NCI-H748 treated with DMSO at 0.1 percent for 48 hours (cell line): Measurements from ENCODE around the gene ADAM33.

Source experiments
- DNase-seq: peaks from one replicate; lab custom pipeline; 2025; lab: John Stamatoyannopoulos, UW

ADAM33 gene

DNA sequence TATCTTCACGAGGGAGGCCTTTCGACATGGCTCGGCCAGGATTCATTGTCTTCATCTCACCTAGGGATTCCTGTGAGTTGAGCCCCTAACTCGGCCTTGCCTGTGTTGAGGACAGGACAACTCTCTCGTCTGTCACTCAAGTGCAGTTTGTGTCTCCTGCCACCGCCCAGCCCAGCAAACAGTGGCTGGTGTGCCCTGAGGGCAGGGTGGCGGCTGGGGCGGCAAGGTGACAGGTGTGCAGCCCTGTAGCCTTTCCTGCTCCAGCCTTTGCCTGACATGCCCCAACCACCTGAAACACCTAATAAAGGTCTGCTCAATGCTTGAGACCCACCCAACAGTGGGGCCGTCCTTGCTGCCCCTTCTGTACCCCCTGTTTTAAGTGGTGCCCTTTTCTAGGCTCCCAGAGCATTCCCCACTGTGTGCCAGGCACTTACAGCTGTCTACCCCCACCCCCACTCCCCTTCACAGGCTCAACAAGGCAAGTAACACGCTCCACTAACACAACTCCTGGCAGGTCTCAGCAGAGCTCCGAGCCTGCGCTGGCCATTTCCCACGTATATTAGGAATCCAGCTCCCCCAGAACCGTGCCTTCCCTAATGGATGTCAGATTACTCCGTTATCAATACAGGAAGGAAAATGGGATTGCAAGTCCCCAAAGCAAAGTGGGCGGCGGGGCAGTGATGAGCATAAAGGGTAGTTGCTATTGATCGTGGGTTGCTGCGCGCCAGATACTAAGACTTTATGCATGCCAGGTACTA, 36.3 kb downstream of the ADAM33 start:
- DNase-seq: no peak

DNA sequence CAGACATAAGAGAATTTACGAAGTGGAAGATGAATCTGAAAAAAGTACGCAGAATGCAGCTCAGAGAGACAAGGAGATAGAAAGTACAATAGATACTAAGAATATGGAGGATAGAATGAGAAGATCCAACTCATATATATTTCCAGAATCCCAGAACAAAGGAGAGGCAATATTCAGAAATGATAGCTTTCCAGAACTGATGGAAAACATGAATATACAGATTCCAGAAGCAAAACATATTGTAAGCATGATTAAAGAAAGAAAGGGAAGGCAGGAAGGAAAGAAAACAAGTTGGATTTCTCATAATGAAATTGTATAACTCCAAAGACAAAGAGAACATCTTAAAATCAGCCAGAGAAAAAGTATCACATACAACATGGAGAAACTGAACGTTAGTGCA, 41.6 kb downstream of the ADAM33 start:
- DNase-seq: no peak

DNA sequence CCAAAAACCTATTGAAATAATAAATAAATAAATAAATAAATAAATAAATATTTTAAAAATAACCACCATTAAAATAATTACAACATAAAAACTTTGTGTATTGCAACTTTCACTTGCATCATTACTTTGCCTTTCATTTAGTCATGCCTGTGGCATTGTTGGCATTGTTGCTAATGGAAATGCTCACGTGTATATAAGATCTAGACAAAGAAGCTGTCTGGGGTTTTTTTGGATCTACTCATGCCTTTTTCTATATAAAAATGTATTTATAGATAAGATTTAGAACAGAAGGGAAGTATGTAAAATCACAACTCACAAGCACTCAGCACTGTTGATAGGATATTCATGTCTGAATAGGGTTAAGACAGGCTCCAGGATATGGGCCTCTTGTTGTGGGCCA, 46.5 kb downstream of the ADAM33 start:
- no peak for DNase-seq

DNA sequence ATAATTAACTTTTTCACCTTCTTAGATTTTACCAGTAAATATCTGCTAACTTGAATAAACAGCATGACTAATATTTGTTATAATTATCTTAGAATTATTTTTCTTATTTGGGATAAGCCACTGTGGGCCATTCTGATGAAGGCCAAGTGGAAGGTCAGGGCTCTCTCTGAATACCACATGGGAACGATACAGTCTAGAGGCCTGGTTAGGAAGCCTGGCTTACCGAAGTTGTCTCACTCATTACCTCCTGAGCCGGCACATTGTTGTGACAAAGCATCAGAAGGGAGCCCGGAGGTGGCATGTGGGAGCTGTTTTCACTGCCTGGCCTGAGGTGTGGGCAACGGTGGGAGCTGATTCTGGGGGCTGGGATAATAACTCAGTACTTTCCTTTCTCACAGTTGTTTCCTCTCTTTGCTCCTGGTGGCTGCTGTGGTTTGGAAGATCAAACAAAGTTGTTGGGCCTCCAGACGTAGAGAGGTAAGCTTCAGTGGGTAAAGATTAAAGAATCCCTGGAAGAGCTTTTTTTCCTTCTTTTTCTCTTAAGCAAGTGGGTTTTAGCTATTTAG, 47.8 kb downstream of the ADAM33 start:
- no peak for DNase-seq

DNA sequence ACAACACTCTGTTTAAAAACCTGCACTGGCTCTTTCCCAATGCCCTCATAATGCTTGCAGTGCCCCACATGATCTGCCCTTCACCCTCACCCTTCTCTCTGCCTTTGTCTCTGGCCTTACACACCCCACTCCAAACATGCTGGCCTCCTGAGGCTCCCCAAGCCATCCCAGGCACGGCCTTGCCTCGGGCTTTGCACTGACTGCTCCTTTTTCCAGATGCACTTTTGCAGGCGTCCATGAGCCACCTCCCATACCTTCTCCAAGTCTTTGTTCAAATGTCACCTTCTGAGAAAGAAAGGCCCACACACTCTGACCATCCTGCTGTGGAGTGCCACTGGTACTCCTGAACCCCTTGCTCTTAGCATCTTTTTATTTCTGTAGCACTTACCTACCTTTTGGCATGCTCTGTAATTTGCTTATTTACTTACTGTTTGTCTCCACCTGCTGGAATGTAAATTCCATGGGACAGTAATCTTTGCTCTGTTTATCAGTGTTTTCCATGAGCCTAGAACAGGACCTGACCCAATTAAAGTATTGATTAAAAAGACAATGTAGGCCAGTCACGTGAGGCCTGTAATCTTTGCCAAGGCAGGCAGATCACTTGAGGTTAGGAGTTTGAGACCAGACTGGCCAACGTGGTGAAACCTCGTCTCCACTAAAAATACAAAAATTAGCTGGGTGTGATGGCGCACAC, 49.4 kb downstream of the ADAM33 start:
- DNase-seq: no peak

DNA sequence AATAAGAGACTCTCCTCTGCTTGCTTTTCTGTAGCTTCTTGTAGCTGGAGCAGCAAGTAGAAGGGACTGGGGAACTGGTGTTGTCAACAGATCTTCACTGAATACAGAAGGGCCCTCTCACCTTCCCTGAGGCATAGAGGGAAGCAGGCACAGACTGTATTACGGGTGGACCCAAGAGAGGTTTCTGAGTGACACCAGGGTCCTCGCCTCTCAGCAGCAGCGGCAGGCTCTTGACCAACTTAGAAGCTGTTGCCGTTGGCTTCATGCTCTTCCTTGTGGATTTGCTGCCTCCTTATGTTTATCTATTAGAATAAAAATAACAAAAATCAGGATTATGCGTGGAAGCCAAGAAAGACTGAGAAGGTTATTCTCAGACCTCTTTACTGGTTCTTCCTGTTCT, 50.3 kb downstream of the ADAM33 start:
- DNase-seq: no peak

DNA sequence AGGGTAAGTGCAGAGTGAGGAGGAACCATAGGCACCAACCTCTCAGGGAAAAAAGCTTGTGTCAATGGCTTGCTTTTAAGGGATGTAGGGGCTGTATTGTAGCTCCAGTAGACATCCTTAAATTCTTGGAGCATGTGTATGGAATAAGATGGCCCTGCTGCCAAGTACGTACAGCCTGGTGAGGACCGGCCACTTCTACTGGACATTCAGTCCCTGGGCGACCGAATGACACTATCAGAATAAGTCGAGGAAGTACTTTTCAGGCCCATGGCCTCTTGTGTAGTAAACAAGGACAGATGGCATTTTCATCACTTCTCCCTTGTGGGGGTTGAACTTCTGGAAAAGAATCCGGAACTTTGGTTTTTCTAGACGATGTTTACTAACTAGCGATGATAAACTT, 51.4 kb downstream of the ADAM33 start:
- DNase-seq: no peak

DNA sequence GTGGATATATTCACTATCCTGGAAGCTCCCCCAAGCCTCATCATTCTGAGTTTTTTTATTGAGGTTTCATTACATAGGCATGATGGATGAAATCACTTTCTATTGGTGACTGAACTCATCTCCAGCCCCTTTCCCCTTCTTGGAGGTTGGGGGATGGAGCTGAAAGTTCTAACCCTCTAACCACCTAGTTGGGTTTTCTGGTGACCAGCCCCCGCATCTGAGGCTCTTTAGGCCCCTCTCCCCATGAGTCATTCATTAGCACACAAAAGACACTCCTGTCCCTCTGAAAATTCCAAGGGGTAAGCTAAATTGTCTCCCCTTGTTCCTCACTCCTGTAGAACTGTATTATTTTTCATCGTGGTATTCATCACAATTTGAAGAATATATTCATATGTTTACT, 51.9 kb downstream of the ADAM33 start:
- no peak for DNase-seq

DNA sequence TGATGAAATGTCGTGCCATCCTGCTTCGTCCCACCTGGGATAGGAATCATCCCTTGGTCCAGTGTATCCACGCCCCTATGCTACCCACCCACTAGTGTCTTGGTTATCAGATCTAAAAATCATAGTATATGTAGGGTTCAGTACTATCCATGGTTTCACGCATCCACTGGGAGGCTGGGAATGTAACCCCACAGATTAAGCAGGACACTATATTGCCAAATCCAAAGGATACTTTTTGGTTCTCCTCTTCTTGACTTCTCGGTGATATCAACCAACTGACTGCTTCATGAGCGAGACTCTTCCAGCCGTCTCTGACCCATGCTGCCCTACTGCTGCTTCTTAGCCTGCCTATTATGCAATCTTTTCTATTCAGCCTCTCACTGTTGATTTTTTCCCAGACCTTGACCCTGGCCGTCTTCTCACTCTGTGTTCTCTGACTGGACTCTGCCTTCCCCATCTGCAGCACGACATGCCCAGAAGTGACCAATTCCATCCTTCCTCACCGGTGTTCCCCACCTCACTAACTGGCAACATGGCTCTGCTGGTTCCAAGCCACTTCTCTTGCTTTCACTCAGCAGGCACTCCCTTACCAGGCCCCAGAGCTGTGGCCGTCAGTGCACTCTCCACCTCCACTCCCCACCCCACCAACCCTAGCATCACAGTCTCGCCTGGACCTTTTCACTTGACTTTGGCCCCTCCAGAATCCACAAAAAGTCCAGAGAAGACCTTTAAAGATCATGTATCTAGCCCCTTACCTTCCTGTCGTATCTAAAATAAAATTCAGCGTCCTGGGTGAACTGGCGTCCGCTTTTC, 53.1 kb downstream of the ADAM33 start:
- no peak for DNase-seq

DNA sequence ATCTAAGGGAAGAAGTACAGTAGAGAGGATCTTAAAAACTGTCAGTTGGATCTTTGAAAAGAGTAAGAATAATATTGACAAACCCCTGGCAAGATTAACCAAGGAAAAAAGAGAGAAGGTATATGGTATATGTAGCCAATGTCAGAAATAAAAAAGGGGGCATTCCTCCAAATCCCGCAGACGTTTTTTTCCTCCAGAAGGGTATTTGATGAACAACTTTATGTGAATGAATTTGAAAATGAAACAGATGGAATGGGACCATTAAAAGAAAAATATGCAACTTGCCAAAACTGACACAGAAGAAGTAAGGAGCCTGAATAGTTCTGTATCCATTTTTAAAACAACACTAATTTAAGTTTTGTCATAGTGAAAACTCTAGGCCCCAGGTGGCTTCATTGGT, 54.3 kb downstream of the ADAM33 start:
- DNase-seq: no peak

DNA sequence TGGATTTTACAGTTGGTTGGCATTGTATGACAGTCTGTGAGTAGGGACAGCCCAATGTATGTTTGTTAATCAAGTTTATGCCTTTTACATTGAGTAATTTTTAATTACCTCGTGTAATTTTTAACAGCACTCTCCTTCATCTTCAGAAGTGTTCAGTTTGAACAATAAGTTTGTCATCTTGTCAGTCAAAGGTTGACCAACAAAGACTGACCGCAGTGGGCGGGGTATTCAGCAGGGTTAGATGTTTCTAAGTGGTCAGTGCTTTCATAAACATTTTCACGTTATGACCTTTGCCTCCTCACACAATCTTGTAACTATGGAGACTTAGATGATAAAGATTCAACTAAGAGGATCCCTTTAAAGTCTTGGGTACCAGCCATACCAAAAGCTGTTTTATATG, 59.4 kb downstream of the ADAM33 start:
- no peak for DNase-seq

DNA sequence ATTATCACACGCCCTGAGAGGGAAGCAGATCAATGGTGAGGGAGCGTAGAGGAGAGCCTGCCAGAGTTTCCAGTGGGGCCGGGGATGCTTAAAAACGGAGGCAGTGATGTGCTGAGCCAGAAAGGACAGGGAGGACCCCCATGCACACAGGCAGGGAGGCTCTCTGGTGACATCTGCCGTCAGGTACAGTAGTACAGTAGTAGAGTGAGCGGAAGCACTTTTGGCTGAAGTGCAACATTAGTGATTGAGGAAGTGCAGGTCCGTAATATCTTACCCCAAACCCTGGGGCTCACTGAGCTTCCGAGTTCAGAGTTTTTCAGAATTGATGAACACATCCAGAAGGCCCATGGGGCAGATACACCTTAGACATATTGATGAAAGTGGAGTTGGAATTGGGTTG, 60.7 kb downstream of the ADAM33 start:
- DNase-seq: no peak
